ENCODE results near the gene THRB. TPM values are rescaled to one million over a fixed set of nuclear protein-coding genes. Genes with fewer than 3 reads are reported as not detected.

THRB gene
- total and polyA plus RNA-seq, 9 of the 15 experiments (the other 6 are each of a cell fraction or from before 2014, with no cell fraction given): 1.7 to 14.9 (median 6.9) TPM

GRCh38 chr3:24401090-24401810 lies 93.4 kb downstream of the THRB start (continued):
- TF ChIP-seq NFE2 (IDR thresholded peaks at IDR 0.05; ENCODE audit: low read depth) (no peak), TCF7L2 (IDR thresholded peaks at IDR 0.05; ENCODE audit: low read depth, low read length) (no peak), C11orf30 (IDR thresholded peaks at IDR 0.05; ENCODE audit: low read depth) (no peak), ZBTB17 (CRISPR knock-in tag; IDR thresholded peaks at IDR 0.05) (no peak), OTX1 (CRISPR knock-in tag; IDR thresholded peaks at IDR 0.05) (no peak), ZKSCAN1 (IDR thresholded peaks at IDR 0.05; ENCODE audit: low read depth, low read length) (no peak), PHF20 (IDR thresholded peaks at IDR 0.05; ENCODE audit: partially characterized antibody) (no peak), HMGXB4 (CRISPR knock-in tag; IDR thresholded peaks at IDR 0.05) (no peak), ZBTB5 (IDR thresholded peaks at IDR 0.05) (no peak), MAFG (tag; conservative IDR thresholded peaks at IDR 0.05) (no peak), ZNF3 (CRISPR knock-in tag; IDR thresholded peaks at IDR 0.05) (no peak)

All from K562 (cell line).